ENCODE results near the gene RBMS1. TPM values are rescaled to one million over a fixed set of nuclear protein-coding genes. Genes with fewer than 3 reads are reported as not detected.

Gene RBMS1
- total and polyA plus RNA-seq, 4 donors = 29.5 to 72.0 (median 49.5) TPM

- no peaks in the 10 kb centered on the region for H3K9me3 ChIP-seq (ENCODE audit: control insufficient read depth, insufficient read depth, low read length)
- H3K4me3 ChIP-seq (ENCODE audit: low read depth, low read length) = no peak overlapping the region
- H3K36me3 ChIP-seq (ENCODE audit: control insufficient read depth, insufficient read depth, low read length) = no peaks in the 10 kb centered on the region
- no peaks in the 10 kb centered on the region for H3K4me1 ChIP-seq (ENCODE audit: control insufficient read depth, insufficient read depth, low read length)
- WGBS (ENCODE audit: insufficient coverage) = 100% methylated on average over 1 of the region's 6 CpGs
- no peaks in the 10 kb centered on the region for H3K27me3 ChIP-seq (ENCODE audit: control insufficient read depth, insufficient read depth, low read length)
- DNase-seq (ENCODE audit: low read depth in 4 of 6, low spot score in 6 of 6) = no peak
- no peak overlapping the region for H3K27ac ChIP-seq (ENCODE audit: low read depth, low read length)
These were observed 216.5 kb downstream of the RBMS1 start for GRCh38 chr2:160277151-160277550.

- WGBS (ENCODE audit: insufficient coverage) = 60% methylated on average over 1 of the region's 3 CpGs
These were observed 218.0 kb downstream of the RBMS1 start for GRCh38 chr2:160275656-160276055.

GRCh38 chr2:160271171-160272086, 222.2 kb downstream of the RBMS1 start:
- DNase-seq (ENCODE audit: low read depth in 4 of 6, low spot score in 6 of 6) = peak in 2 of 6 donors; percentile 27 to 63
- Histone ChIP-seq H3K27ac (ENCODE audit: low read depth, low read length) (peak overlapping the region; percentile 98), H3K4me1 (ENCODE audit: control insufficient read depth, insufficient read depth, low read length) (peaks cover 26% of the 10 kb centered on the region), H3K9me3 (ENCODE audit: control insufficient read depth, insufficient read depth, low read length) (no peaks in the 10 kb centered on the region), H3K36me3 (ENCODE audit: control insufficient read depth, insufficient read depth, low read length) (no peaks in the 10 kb centered on the region), H3K27me3 (ENCODE audit: control insufficient read depth, insufficient read depth, low read length) (no peaks in the 10 kb centered on the region), H3K4me3 (ENCODE audit: low read depth, low read length) (no peak overlapping the region)
- 59% methylated on average over 12 of the region's 21 CpGs for WGBS (ENCODE audit: insufficient coverage)

More at GRCh38 chr2:160275656-160276055, 218.0 kb downstream of the RBMS1 start:
- Histone ChIP-seq H3K4me1 (ENCODE audit: control insufficient read depth, insufficient read depth, low read length) (peaks cover 11% of the 10 kb centered on the region), H3K4me3 (ENCODE audit: low read depth, low read length) (no peak overlapping the region), H3K27ac (ENCODE audit: low read depth, low read length) (no peak overlapping the region), H3K27me3 (ENCODE audit: control insufficient read depth, insufficient read depth, low read length) (no peaks in the 10 kb centered on the region), H3K9me3 (ENCODE audit: control insufficient read depth, insufficient read depth, low read length) (no peaks in the 10 kb centered on the region), H3K36me3 (ENCODE audit: control insufficient read depth, insufficient read depth, low read length) (no peaks in the 10 kb centered on the region)
- DNase-seq (ENCODE audit: low read depth in 4 of 6, low spot score in 6 of 6) = no peak

GRCh38 chr2:160270571-160271113, 223.0 kb downstream of the RBMS1 start:
- peaks cover 26% of the 10 kb centered on the region for H3K4me1 ChIP-seq (ENCODE audit: control insufficient read depth, insufficient read depth, low read length)
- H3K9me3 ChIP-seq (ENCODE audit: control insufficient read depth, insufficient read depth, low read length) = no peaks in the 10 kb centered on the region
- H3K27me3 ChIP-seq (ENCODE audit: control insufficient read depth, insufficient read depth, low read length) = no peaks in the 10 kb centered on the region
- no peak for DNase-seq (ENCODE audit: low read depth in 4 of 6, low spot score in 6 of 6)
- H3K27ac ChIP-seq (ENCODE audit: low read depth, low read length) = peak overlapping the region; percentile 98
- H3K4me3 ChIP-seq (ENCODE audit: low read depth, low read length) = peak overlapping the region; percentile 69
- WGBS (ENCODE audit: insufficient coverage) = 67% methylated on average over 8 of the region's 15 CpGs
- no peaks in the 10 kb centered on the region for H3K36me3 ChIP-seq (ENCODE audit: control insufficient read depth, insufficient read depth, low read length)

- Histone ChIP-seq H3K36me3 (ENCODE audit: control insufficient read depth, insufficient read depth, low read length) (no peaks in the 10 kb centered on the region), H3K27me3 (ENCODE audit: control insufficient read depth, insufficient read depth, low read length) (no peaks in the 10 kb centered on the region), H3K9me3 (ENCODE audit: control insufficient read depth, insufficient read depth, low read length) (no peaks in the 10 kb centered on the region), H3K4me1 (ENCODE audit: control insufficient read depth, insufficient read depth, low read length) (peaks cover 26% of the 10 kb centered on the region), H3K27ac (ENCODE audit: low read depth, low read length) (peak overlapping the region; percentile 98), H3K4me3 (ENCODE audit: low read depth, low read length) (peak overlapping the region; percentile 69)
- peak; percentile 54 to 94 (median 72) for DNase-seq (ENCODE audit: low read depth in 4 of 6, low spot score in 6 of 6)
- under 1% methylated on average over 49 of the region's 53 CpGs for WGBS (ENCODE audit: insufficient coverage)
These were observed 223.6 kb downstream of the RBMS1 start for GRCh38 chr2:160269803-160270570.

- Histone ChIP-seq H3K36me3 (ENCODE audit: control insufficient read depth, insufficient read depth, low read length) (no peaks in the 10 kb centered on the region), H3K4me1 (ENCODE audit: control insufficient read depth, insufficient read depth, low read length) (peaks cover 26% of the 10 kb centered on the region), H3K27me3 (ENCODE audit: control insufficient read depth, insufficient read depth, low read length) (no peaks in the 10 kb centered on the region), H3K9me3 (ENCODE audit: control insufficient read depth, insufficient read depth, low read length) (no peaks in the 10 kb centered on the region), H3K27ac (ENCODE audit: low read depth, low read length) (peak overlapping the region; percentile 98), H3K4me3 (ENCODE audit: low read depth, low read length) (peak overlapping the region; percentile 69)
- WGBS (ENCODE audit: insufficient coverage) = 64% methylated on average over 4 of the region's 4 CpGs
- peak in 1 of 6 donors; percentile 1 for DNase-seq (ENCODE audit: low read depth in 4 of 6, low spot score in 6 of 6)
These were observed 224.2 kb downstream of the RBMS1 start for GRCh38 chr2:160269365-160269764.

GRCh38 chr2:160268151-160268781, 225.3 kb downstream of the RBMS1 start:
- Histone ChIP-seq H3K4me3 (ENCODE audit: low read depth, low read length) (no peak overlapping the region), H3K27me3 (ENCODE audit: control insufficient read depth, insufficient read depth, low read length) (no peaks in the 10 kb centered on the region), H3K36me3 (ENCODE audit: control insufficient read depth, insufficient read depth, low read length) (no peaks in the 10 kb centered on the region), H3K9me3 (ENCODE audit: control insufficient read depth, insufficient read depth, low read length) (no peaks in the 10 kb centered on the region), H3K27ac (ENCODE audit: low read depth, low read length) (no peak overlapping the region), H3K4me1 (ENCODE audit: control insufficient read depth, insufficient read depth, low read length) (peaks cover 26% of the 10 kb centered on the region)
- no CpG with 5 or more reads among the region's 2 CpGs for WGBS (ENCODE audit: insufficient coverage)
- DNase-seq (ENCODE audit: low read depth in 4 of 6, low spot score in 6 of 6) = no peak

GRCh38 chr2:160267692-160268091, 225.9 kb downstream of the RBMS1 start:
- 100% methylated on average over 1 of the region's 1 CpG for WGBS (ENCODE audit: insufficient coverage)
- Histone ChIP-seq H3K9me3 (ENCODE audit: control insufficient read depth, insufficient read depth, low read length) (no peaks in the 10 kb centered on the region), H3K4me3 (ENCODE audit: low read depth, low read length) (no peak overlapping the region), H3K27ac (ENCODE audit: low read depth, low read length) (no peak overlapping the region), H3K36me3 (ENCODE audit: control insufficient read depth, insufficient read depth, low read length) (no peaks in the 10 kb centered on the region), H3K27me3 (ENCODE audit: control insufficient read depth, insufficient read depth, low read length) (no peaks in the 10 kb centered on the region), H3K4me1 (ENCODE audit: control insufficient read depth, insufficient read depth, low read length) (peaks cover 26% of the 10 kb centered on the region)
- peak in 1 of 6 donors; percentile 1 for DNase-seq (ENCODE audit: low read depth in 4 of 6, low spot score in 6 of 6)

GRCh38 chr2:160267022-160267421, 226.6 kb downstream of the RBMS1 start:
- H3K4me1 ChIP-seq (ENCODE audit: control insufficient read depth, insufficient read depth, low read length) = peaks cover 26% of the 10 kb centered on the region
- H3K9me3 ChIP-seq (ENCODE audit: control insufficient read depth, insufficient read depth, low read length) = no peaks in the 10 kb centered on the region
- H3K4me3 ChIP-seq (ENCODE audit: low read depth, low read length) = no peak overlapping the region
- DNase-seq (ENCODE audit: low read depth in 4 of 6, low spot score in 6 of 6) = no peak
- no peaks in the 10 kb centered on the region for H3K36me3 ChIP-seq (ENCODE audit: control insufficient read depth, insufficient read depth, low read length)
- no CpG with 5 or more reads among the region's 4 CpGs for WGBS (ENCODE audit: insufficient coverage)
- no peaks in the 10 kb centered on the region for H3K27me3 ChIP-seq (ENCODE audit: control insufficient read depth, insufficient read depth, low read length)
- H3K27ac ChIP-seq (ENCODE audit: low read depth, low read length) = no peak overlapping the region

All from spinal cord (tissue), 10 donors.